Measurements from ENCODE around the gene RPIA.
"Not testable (repeated sequence)": the region's sequence is repeated elsewhere in the genome, so short reads cannot be mapped to it uniquely, and the experiment has no call there.

Gene RPIA

DNA sequence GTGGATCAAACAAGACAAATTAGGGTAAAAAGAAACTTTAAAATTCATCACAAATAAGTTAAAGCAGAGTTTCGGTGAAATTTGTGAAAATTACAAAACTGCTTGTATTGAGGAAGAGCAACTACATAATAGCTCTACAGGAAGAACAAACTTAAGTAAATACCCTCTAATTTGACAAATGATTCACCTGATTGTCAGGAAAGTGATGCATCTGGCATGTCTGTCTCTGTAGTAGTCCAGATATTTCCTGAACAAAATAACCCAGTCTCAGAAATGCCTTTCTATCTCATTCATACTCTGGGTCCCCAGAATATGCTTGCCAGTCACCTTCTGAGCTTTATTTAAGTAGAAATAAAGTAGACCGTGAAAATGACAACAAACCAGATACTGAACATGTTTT lies 104.5 kb downstream of the RPIA start:
- not testable (repeated sequence) for DNase-seq

GRCh38 chr2:88796523-88796922 lies 105.0 kb downstream of the RPIA start:
- not testable (repeated sequence) for DNase-seq

DNA sequence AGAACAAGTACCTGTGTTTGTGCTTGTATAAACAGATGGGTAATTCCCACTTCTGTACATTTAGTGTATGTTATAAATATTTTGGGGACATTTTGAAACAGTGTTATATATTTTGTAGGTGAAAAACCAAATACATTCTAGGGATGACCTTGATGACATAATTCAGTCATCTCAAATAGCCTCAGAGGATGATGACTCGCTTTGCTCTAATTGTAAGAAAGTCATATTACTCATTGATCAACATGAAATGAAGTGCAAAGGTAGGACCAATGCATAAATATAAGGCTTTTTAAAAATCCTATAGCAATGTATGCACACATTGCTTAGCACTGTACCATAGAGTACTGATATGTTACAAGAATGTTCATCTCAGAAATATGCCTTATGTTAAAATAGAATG lies 105.7 kb downstream of the RPIA start:
- not testable (repeated sequence) for DNase-seq

Data from DMS79 treated with DMSO at 0.1 percent for 48 hours (cell line).